ENCODE data around the gene PRSS38.

Gene PRSS38

GRCh38 chr1:227776331-227776771 lies 39.1 kb upstream of the PRSS38 start:
- Histone ChIP-seq H3K4me1 (ENCODE audit: control insufficient read depth in 1 of 2, insufficient read depth in 1 of 2, low read depth in 1 of 2, low read length in 1 of 2) (no peaks in the 10 kb centered on the region), H3K27ac (no peak overlapping the region), H3K27me3 (no peaks in the 10 kb centered on the region), H3K9me3 (no peaks in the 10 kb centered on the region), H3K36me3 (peaks cover 15% of the 10 kb centered on the region), H3K4me3 (ENCODE audit: low read depth in 1 of 2, low read length in 1 of 2) (no peak overlapping the region)
- TF ChIP-seq CTCF (IDR thresholded peaks at IDR 0.05), result no peak

GRCh38 chr1:227777156-227777555 lies 38.3 kb upstream of the PRSS38 start:
- H3K4me1 ChIP-seq (ENCODE audit: control insufficient read depth in 1 of 2, insufficient read depth in 1 of 2, low read depth in 1 of 2, low read length in 1 of 2), result no peaks in the 10 kb centered on the region
- no peaks in the 10 kb centered on the region for H3K27me3 ChIP-seq
- H3K36me3 ChIP-seq, result peaks cover 15% of the 10 kb centered on the region
- no peak overlapping the region for H3K27ac ChIP-seq
- H3K4me3 ChIP-seq (ENCODE audit: low read depth in 1 of 2, low read length in 1 of 2), result no peak overlapping the region
- no peaks in the 10 kb centered on the region for H3K9me3 ChIP-seq
- no peak for TF ChIP-seq CTCF (IDR thresholded peaks at IDR 0.05)

- H3K4me1 ChIP-seq (ENCODE audit: control insufficient read depth in 1 of 2, insufficient read depth in 1 of 2, low read depth in 1 of 2, low read length in 1 of 2), result no peaks in the 10 kb centered on the region
- TF ChIP-seq CTCF (IDR thresholded peaks at IDR 0.05), result no peak
- no peak overlapping the region for H3K4me3 ChIP-seq (ENCODE audit: low read depth in 1 of 2, low read length in 1 of 2)
- H3K9me3 ChIP-seq, result no peaks in the 10 kb centered on the region
- no peak overlapping the region for H3K27ac ChIP-seq
- no peaks in the 10 kb centered on the region for H3K27me3 ChIP-seq
- peaks cover 15% of the 10 kb centered on the region for H3K36me3 ChIP-seq
Observed at GRCh38 chr1:227777646-227778045, 37.8 kb upstream of the PRSS38 start.

- H3K4me3 ChIP-seq (ENCODE audit: low read depth in 1 of 2, low read length in 1 of 2), result no peak overlapping the region
- H3K36me3 ChIP-seq, result peaks cover 15% of the 10 kb centered on the region
- no peaks in the 10 kb centered on the region for H3K4me1 ChIP-seq (ENCODE audit: control insufficient read depth in 1 of 2, insufficient read depth in 1 of 2, low read depth in 1 of 2, low read length in 1 of 2)
- no peaks in the 10 kb centered on the region for H3K9me3 ChIP-seq
- TF ChIP-seq CTCF (IDR thresholded peaks at IDR 0.05), result no peak
- H3K27ac ChIP-seq, result no peak overlapping the region
- no peaks in the 10 kb centered on the region for H3K27me3 ChIP-seq
Observed at GRCh38 chr1:227778401-227778947, 37.0 kb upstream of the PRSS38 start.

- H3K4me1 ChIP-seq (ENCODE audit: control insufficient read depth in 1 of 2, insufficient read depth in 1 of 2, low read depth in 1 of 2, low read length in 1 of 2), result no peaks in the 10 kb centered on the region
- no peak for TF ChIP-seq CTCF (IDR thresholded peaks at IDR 0.05)
- H3K36me3 ChIP-seq, result peaks cover 15% of the 10 kb centered on the region
- H3K9me3 ChIP-seq, result no peaks in the 10 kb centered on the region
- H3K4me3 ChIP-seq (ENCODE audit: low read depth in 1 of 2, low read length in 1 of 2), result no peak overlapping the region
- no peaks in the 10 kb centered on the region for H3K27me3 ChIP-seq
- H3K27ac ChIP-seq, result no peak overlapping the region
Observed at GRCh38 chr1:227779021-227779441, 36.4 kb upstream of the PRSS38 start.

GRCh38 chr1:227779685-227780084 lies 35.8 kb upstream of the PRSS38 start:
- H3K27me3 ChIP-seq, result peaks cover 6% of the 10 kb centered on the region
- H3K4me1 ChIP-seq (ENCODE audit: control insufficient read depth in 1 of 2, insufficient read depth in 1 of 2, low read depth in 1 of 2, low read length in 1 of 2), result no peaks in the 10 kb centered on the region
- TF ChIP-seq CTCF (IDR thresholded peaks at IDR 0.05), result no peak
- H3K36me3 ChIP-seq, result peaks cover 15% of the 10 kb centered on the region
- no peak overlapping the region for H3K4me3 ChIP-seq (ENCODE audit: low read depth in 1 of 2, low read length in 1 of 2)
- H3K9me3 ChIP-seq, result no peaks in the 10 kb centered on the region
- no peak overlapping the region for H3K27ac ChIP-seq
